GM06990 (cell line): Measurements from ENCODE around the gene KCTD17.

Source experiments
- DNase-seq: peaks from one replicate; pipeline ENCODE4 v3.0.0-alpha.2; 2011; ENCODE audit not compliant: insufficient read length; ENCODE audit errors: extremely low read depth
- H3K27me3 ChIP-seq: replicated peaks from 2 replicates; pipeline ENCODE4 v1.6.0; 2011; ENCODE audit warnings: low read length; ENCODE audit not compliant: control insufficient read depth, insufficient read depth
- H3K36me3 ChIP-seq: 2 replicates; pipeline ENCODE4 v1.5.1; 2011; ENCODE audit warnings: low read length; ENCODE audit not compliant: control insufficient read depth, insufficient read depth
- H3K4me3 ChIP-seq: replicated peaks from 2 replicates; pipeline ENCODE4 v1.5.1; 2011; ENCODE audit warnings: low read depth, mild to moderate bottlenecking, control low read depth, low read length
- CTCF ChIP-seq: IDR thresholded peaks from 2 replicates; pipeline ENCODE4 v1.5.1; 2011; ENCODE audit warnings: low read length, control low read depth, mild to moderate bottlenecking, inconsistent platforms; ENCODE audit not compliant: insufficient read depth, poor library complexity, severe bottlenecking

Gene KCTD17

GRCh38 chr22:37080438-37080837, 28.9 kb downstream of the KCTD17 start:
- no peaks in the 10 kb centered on the region for H3K36me3 ChIP-seq
- no peaks in the 10 kb centered on the region; the same call in 1 of the 2 replicates for H3K27me3 ChIP-seq
- TF ChIP-seq CTCF: no peak
- no peak for DNase-seq
- H3K4me3 ChIP-seq: no peak overlapping the region

- Histone ChIP-seq H3K27me3 (no peaks in the 10 kb centered on the region; the same call in 1 of the 2 replicates), H3K36me3 (no peaks in the 10 kb centered on the region), H3K4me3 (no peak overlapping the region)
- TF ChIP-seq CTCF: no peak
- no peak for DNase-seq
These were observed 29.3 kb downstream of the KCTD17 start for GRCh38 chr22:37080838-37081237.

- Histone ChIP-seq H3K4me3 (no peak overlapping the region), H3K36me3 (no peaks in the 10 kb centered on the region), H3K27me3 (no peaks in the 10 kb centered on the region; the same call in 1 of the 2 replicates)
- TF ChIP-seq CTCF: no peak
- DNase-seq: no peak
These were observed 30.8 kb downstream of the KCTD17 start for GRCh38 chr22:37082251-37082873.

DNA sequence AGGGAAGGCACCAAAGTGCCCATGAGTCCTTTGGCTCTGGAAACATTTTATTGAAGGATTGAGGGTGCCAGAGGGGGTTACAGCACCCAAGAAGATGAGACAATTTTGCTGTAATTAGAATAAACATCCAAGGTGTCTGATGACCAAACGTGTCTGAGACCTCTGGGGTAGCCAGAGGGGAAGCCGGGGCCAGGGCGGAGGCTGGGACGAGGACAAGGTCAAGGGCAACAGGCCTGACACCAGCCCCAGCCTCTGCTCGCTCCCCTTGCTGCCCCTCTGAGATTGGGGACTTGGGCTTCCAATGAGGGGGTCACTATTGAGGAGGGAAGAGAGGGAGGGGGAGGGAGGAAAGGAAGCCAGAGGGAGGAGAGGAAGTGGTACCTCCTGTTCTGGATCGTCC, 32.4 kb downstream of the KCTD17 start:
- TF ChIP-seq CTCF: no peak
- Histone ChIP-seq H3K27me3 (no peaks in the 10 kb centered on the region; the same call in 1 of the 2 replicates), H3K36me3 (no peaks in the 10 kb centered on the region)

DNA sequence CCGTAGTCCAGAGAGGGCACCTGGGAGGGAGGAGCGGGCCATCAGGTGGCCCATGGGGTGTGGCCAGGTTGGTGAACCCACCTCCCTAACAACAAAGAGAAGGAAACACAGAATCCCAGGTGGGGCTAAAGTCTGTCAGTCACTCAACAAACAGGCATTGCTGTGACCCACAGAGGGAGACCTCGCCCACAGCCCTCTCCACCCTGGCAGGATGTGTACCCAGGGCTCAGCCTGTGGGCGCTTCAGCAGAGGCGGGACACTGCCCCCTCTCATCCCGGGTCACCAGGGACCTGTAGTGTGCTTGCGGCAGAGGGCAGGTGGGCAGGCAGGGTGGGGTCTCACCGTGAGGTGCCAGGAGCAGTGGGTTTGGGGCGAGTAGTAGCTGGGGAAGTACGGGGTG, 32.8 kb downstream of the KCTD17 start:
- H3K4me3 ChIP-seq: no peak overlapping the region

More for the DNA sequence above, 32.4 kb downstream of the KCTD17 start:
- no peak for DNase-seq
- H3K4me3 ChIP-seq: no peak overlapping the region

More for the DNA sequence above, 32.8 kb downstream of the KCTD17 start:
- DNase-seq: no peak
- H3K27me3 ChIP-seq: no peaks in the 10 kb centered on the region; the same call in 1 of the 2 replicates
- TF ChIP-seq CTCF: no peak
- no peaks in the 10 kb centered on the region for H3K36me3 ChIP-seq
